OCI-LY7 (cell line): ENCODE results near the gene KISS1R. TPM values are rescaled to one million over a fixed set of nuclear protein-coding genes. Genes with fewer than 3 reads are reported as not detected.
"Not testable (repeated sequence)": the region's sequence is repeated elsewhere in the genome, so short reads cannot be mapped to it uniquely, and the experiment has no call there.

Experiments
- BruUV-seq: library from RNA; stranded (reverse); fragments of 400-500 nt; replicated peaks from 2 replicates; lab custom pipeline; 2021; lab: Mats Ljungman, UMichigan
- CTCF ChIA-PET: fragments of 300-600 bp; sonication (Branson Sonifier 250); formaldehyde crosslinking; loops from one replicate; lab custom pipeline; 2022; ENCODE audit warnings: antibody characterized with exemption; ENCODE audit not compliant: unreplicated experiment; lab: Charles Lee
- POLR2A ChIA-PET: fragments of 300-600 bp; sonication (Branson Sonifier 250); formaldehyde crosslinking; loops from one replicate; lab custom pipeline; 2022; ENCODE audit warnings: antibody characterized with exemption; lab: Charles Lee
- DNase-seq: peaks from one replicate; pipeline ENCODE4 v3.0.0-alpha.2; 2015; ENCODE audit warnings: low spot score
- H2AFZ ChIP-seq: fragments of 200-600 bp; sonication (generic), shearing (Covaris generic); 2 replicates; pipeline ENCODE4 v1.6.1; 2014; ENCODE audit warnings: mild to moderate bottlenecking, antibody characterized with exemption, low read length, moderate library complexity
- H3K27ac ChIP-seq: fragments of 200-600 bp; sonication (generic); 2 replicates; pipeline ENCODE4 v1.5.1; 2014; ENCODE audit warnings: mixed run types, low read depth, mild to moderate bottlenecking, moderate library complexity, low read length, inconsistent platforms; ENCODE audit not compliant: poor library complexity, severe bottlenecking
- H3K36me3 ChIP-seq: fragments of 200-600 bp; sonication (generic); 2 replicates; pipeline ENCODE4 v1.6.1; 2014; ENCODE audit warnings: mild to moderate bottlenecking, antibody characterized with exemption, low read length, moderate library complexity, mixed read lengths; ENCODE audit not compliant: insufficient read depth
- H3K4me1 ChIP-seq: fragments of 200-600 bp; sonication (generic); 2 replicates; pipeline ENCODE4 v1.5.1; 2014; ENCODE audit warnings: mild to moderate bottlenecking, low read length; ENCODE audit not compliant: insufficient read depth, poor library complexity, severe bottlenecking
- H3K4me2 ChIP-seq: fragments of 200-600 bp; sonication (generic); 2 replicates; pipeline ENCODE4 v1.6.1; 2014; ENCODE audit warnings: mild to moderate bottlenecking, low read length
- H3K4me3 ChIP-seq: fragments of 200-600 bp; sonication (generic); 2 replicates; pipeline ENCODE4 v1.5.1; 2014; ENCODE audit warnings: mild to moderate bottlenecking, low read depth, low read length; ENCODE audit not compliant: poor library complexity, severe bottlenecking
- H3K79me2 ChIP-seq: fragments of 200-600 bp; sonication (generic); 2 replicates; pipeline ENCODE4 v1.6.1; 2016; ENCODE audit warnings: low read depth, mild to moderate bottlenecking, low read length, moderate library complexity, mixed read lengths; ENCODE audit not compliant: insufficient read depth
- H3K9me2 ChIP-seq: fragments of 200-600 bp; sonication (generic); 2 replicates; pipeline ENCODE4 v1.6.1; 2016; ENCODE audit warnings: mild to moderate bottlenecking, low read length, mixed read lengths; ENCODE audit not compliant: insufficient read depth
- H3K9me3 ChIP-seq: fragments of 200-600 bp; sonication (generic); 2 replicates; pipeline ENCODE4 v1.6.1; 2014; ENCODE audit warnings: mild to moderate bottlenecking, mixed run types, low read length, mixed read lengths
- H4K20me1 ChIP-seq: fragments of 200-600 bp; sonication (generic); 2 replicates; pipeline ENCODE4 v1.6.1; 2014; ENCODE audit warnings: mild to moderate bottlenecking, antibody characterized with exemption, low read length, moderate library complexity, mixed read lengths; ENCODE audit not compliant: insufficient read depth
- EZH2phosphoT487 ChIP-seq: fragments of 200-600 bp; sonication (generic); IDR thresholded peaks from 2 replicates; pipeline ENCODE4 v1.6.1; 2018; ENCODE audit warnings: low read depth, borderline replicate concordance, mild to moderate bottlenecking, mixed run types, antibody characterized with exemption, low read length, moderate library complexity, mixed read lengths
- intact Hi-C: fragments of 100-400 bp; cut with micrococcal nuclease; formaldehyde crosslinking; loops from one replicate; pipeline ENCODE4 v1.10.0; 2022; ENCODE audit not compliant: unreplicated experiment
- total RNA-seq, 2 experiments: library from RNA; depleted of rRNA in 1 of 2; stranded (reverse); fragments of >200 nt in 1 of 2; shearing (Covaris generic) in 1 of 2; gene quantifications; 2 replicates each; pipeline ENCODE4 v1.2.3, GENCODE V29; 2014 to 2022
- TF ChIP-seq, protein P1 (sequence below): fragments of 200-600 bp; sonication (generic); conservative IDR thresholded peaks from 2 replicates; pipeline ENCODE4 v1.5.1; 2014; ENCODE audit warnings: mild to moderate bottlenecking, antibody characterized with exemption, low read length, moderate library complexity, mixed read lengths

The KISS1R gene
- total RNA-seq, 2 experiments from 2014 or later: not detected

DNA sequence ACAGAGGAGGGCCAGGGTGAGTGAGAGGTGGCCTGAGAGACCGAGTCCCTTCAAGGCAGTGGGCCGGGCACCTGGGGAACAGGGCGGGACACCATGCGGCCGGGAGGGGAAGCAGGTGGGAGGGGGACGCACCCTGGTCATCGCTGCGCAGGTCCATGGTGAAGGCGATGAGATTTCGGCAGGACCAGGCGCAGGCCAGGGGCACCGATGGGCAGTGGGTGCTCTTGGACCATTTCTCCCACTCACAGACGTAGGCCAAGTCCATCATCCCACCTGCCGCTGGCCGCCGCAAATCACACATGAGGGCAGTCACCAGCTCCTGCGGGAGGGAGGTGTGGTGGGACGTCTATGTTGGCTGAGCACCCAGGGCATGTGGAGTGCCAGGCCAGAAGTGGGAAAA lies 26.3 kb upstream of the KISS1R start:
- Histone ChIP-seq H3K27ac (no peak overlapping the region), H3K79me2 (0 out of 2 replicates have a peak, but pooled peaks cover 5% of the 10 kb centered on the region), H3K4me1 (peaks cover 5% of the 10 kb centered on the region), H2AFZ (no peak overlapping the region), H3K9me3 (no peaks in the 10 kb centered on the region), H3K9me2 (no peaks in the 10 kb centered on the region), H3K4me2 (no peak overlapping the region), H3K36me3 (peaks cover 21% of the 10 kb centered on the region; the same call in 1 of the 2 replicates), H4K20me1 (no peaks in the 10 kb centered on the region), H3K4me3 (no peak overlapping the region)
- intact Hi-C loops: no loop called here
- ChIA-PET POLR2A (no interaction called here), CTCF (no interaction called here)
- DNase-seq: no peak
- BruUV-seq: no TSS peak
- TF ChIP-seq, protein P1, sequence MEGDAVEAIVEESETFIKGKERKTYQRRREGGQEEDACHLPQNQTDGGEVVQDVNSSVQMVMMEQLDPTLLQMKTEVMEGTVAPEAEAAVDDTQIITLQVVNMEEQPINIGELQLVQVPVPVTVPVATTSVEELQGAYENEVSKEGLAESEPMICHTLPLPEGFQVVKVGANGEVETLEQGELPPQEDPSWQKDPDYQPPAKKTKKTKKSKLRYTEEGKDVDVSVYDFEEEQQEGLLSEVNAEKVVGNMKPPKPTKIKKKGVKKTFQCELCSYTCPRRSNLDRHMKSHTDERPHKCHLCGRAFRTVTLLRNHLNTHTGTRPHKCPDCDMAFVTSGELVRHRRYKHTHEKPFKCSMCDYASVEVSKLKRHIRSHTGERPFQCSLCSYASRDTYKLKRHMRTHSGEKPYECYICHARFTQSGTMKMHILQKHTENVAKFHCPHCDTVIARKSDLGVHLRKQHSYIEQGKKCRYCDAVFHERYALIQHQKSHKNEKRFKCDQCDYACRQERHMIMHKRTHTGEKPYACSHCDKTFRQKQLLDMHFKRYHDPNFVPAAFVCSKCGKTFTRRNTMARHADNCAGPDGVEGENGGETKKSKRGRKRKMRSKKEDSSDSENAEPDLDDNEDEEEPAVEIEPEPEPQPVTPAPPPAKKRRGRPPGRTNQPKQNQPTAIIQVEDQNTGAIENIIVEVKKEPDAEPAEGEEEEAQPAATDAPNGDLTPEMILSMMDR: no peak
- no peak for TF ChIP-seq EZH2phosphoT487

DNA sequence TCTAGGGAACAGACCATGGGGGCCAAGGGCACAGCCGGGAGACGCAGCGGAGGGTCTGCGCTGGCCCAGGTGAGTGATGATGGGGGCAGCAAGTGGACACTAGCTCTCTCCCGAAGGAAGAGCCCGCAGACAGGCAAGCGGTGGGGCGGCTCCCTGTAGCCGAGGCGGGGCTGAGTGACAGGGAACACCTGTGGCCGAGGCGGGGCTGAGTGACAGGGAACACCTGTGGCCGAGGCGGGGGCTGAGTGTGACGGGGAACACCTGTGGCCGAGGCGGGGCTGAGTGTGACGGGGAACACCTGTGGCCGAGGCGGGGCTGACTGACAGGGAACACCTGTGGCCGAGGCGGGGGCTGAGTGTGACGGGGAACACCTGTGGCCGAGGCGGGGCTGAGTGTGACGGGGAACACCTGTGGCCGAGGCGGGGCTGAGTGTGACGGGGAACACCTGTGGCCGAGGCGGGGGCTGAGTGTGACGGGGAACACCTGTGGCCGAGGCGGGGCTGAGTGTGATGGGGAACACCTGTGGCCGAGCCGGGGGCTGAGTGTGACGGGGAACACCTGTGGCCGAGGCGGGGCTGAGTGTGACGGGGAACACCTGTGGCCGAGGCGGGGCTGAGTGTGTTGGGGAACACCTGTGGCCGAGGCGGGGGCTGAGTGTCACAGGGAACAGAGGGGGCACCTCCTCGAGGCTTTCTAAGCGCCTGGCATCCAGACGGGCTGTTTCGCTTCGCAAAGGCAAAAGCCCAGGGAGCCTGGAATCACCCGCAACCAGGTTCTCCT lies 25.5 kb upstream of the KISS1R start:
- DNase-seq, H3K4me1 ChIP-seq, H2AFZ ChIP-seq, H3K9me3 ChIP-seq, H3K9me2 ChIP-seq, H4K20me1 ChIP-seq, BruUV-seq, CTCF ChIA-PET, H3K79me2 ChIP-seq, POLR2A ChIA-PET: not testable (repeated sequence)
- peak overlapping the region; percentile 91 for H3K4me3 ChIP-seq
- peak overlapping the region; percentile 62 for H3K4me2 ChIP-seq
- peak overlapping the region; percentile 38 for H3K27ac ChIP-seq
- peaks cover 18% of the 10 kb centered on the region; the same call in 1 of the 2 replicates for H3K36me3 ChIP-seq
- intact Hi-C loops: loop anchor here (2.0 kb wide), 2 partner anchors 15 to 19 kb away; no protein-coding TSS in a partner anchor

DNA sequence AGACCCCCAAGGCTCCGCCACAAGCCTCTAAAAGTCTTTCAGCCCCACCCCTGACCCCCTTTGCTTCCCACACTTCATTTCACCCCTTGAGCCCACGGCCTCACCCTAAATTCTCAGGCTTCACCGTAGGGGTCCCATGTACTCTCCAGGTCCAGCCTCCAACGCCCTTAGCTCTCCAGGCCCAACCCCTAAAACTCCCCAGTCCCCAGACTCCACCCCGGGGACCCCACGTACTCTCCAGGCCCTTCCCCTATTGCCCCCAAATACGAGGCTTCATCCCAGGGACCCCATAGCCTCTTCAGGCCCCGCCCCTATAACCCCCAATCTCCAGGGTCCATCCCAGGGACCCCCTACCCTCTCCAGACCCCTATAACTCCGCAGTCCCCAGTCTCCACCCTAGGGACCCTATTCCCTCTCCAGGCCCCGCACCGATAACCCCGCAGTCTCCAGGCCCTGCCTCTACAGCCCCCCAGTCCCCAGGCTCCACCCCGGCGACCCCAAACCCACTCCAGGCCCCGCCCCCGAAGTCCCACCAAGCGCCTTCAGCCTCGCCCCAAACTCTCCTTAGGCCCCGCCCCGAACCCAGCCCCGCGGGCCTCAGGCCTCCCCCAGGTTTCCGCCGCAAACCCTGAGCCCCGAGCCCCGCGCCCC lies 24.8 kb upstream of the KISS1R start:
- H2AFZ ChIP-seq: no peak overlapping the region
- peaks cover 11% of the 10 kb centered on the region; the same call in 1 of the 2 replicates for H3K36me3 ChIP-seq
- no TSS peak for BruUV-seq
- DNase-seq: peak; percentile 36
- H4K20me1 ChIP-seq: no peaks in the 10 kb centered on the region
- peaks cover 5% of the 10 kb centered on the region for H3K4me1 ChIP-seq
- CTCF ChIA-PET: no interaction called here
- POLR2A ChIA-PET: interaction anchor here (1.1 to 1.5 kb wide), 2 partner anchors 10 to 15 kb away, joined by 3 read pairs; no protein-coding TSS in a partner anchor
- intact Hi-C loops: loop anchor here (2.0 kb wide), 2 partner anchors 14 to 20 kb away; no protein-coding TSS in a partner anchor
- H3K4me2 ChIP-seq: peak overlapping the region; percentile 62
- 0 out of 2 replicates have a peak, but pooled peaks cover 5% of the 10 kb centered on the region for H3K79me2 ChIP-seq
- no peaks in the 10 kb centered on the region for H3K9me3 ChIP-seq
- TF ChIP-seq EZH2phosphoT487: no peak
- TF ChIP-seq, protein P1: no peak
- H3K27ac ChIP-seq: peak overlapping the region; percentile 38
- peak overlapping the region; percentile 91 for H3K4me3 ChIP-seq
- H3K9me2 ChIP-seq: no peaks in the 10 kb centered on the region
